Type B pancreatic cell (in vitro differentiated cells): ENCODE measurements around the gene ZFAND6. TPM values are rescaled to one million over a fixed set of nuclear protein-coding genes. Genes with fewer than 3 reads are reported as not detected.
A peak's percentile ranks its signal among the peaks of the same experiment; 100 is the strongest.

Source experiments
- DNase-seq: peaks from one replicate; pipeline ENCODE4 v3.0.0; 2021; ENCODE audit warnings: mixed read lengths; ENCODE audit not compliant: unreplicated experiment; ENCODE audit errors: extremely low spot score
- H3K27ac Mint-ChIP-seq: 2 replicates; pipeline ENCODE4 v1.8.0; 2021; ENCODE audit warnings: mild to moderate bottlenecking, mixed read lengths
- H3K27me3 Mint-ChIP-seq: 2 replicates; pipeline ENCODE4 v1.8.0; 2021; ENCODE audit warnings: mixed read lengths
- H3K36me3 Mint-ChIP-seq: 2 replicates; pipeline ENCODE4 v1.8.0; 2021; ENCODE audit warnings: mixed read lengths
- H3K4me1 Mint-ChIP-seq: one replicate; pipeline ENCODE4 v1.8.0; 2021; ENCODE audit warnings: mixed read lengths; ENCODE audit not compliant: unreplicated experiment
- H3K4me3 Mint-ChIP-seq: 2 replicates; pipeline ENCODE4 v1.8.0; 2021; ENCODE audit warnings: mild to moderate bottlenecking, mixed read lengths
- H3K9me3 Mint-ChIP-seq: 2 replicates; pipeline ENCODE4 v1.8.0; 2021; ENCODE audit warnings: mixed read lengths
- total RNA-seq: library from RNA; stranded (reverse); gene quantifications from 2 replicates; pipeline ENCODE4 v1.2.1, GENCODE V29; 2021; ENCODE audit warnings: low replicate concordance
- TF ChIP-seq, protein P1 (sequence below): fragments of 200-600 bp; sonication (generic); conservative IDR thresholded peaks from 2 replicates; pipeline ENCODE4 v1.5.0; 2021; ENCODE audit warnings: antibody characterized with exemption, mild to moderate bottlenecking

The ZFAND6 gene
- total RNA-seq, 1 donor from 2014 or later, result 59.6 TPM

DNA sequence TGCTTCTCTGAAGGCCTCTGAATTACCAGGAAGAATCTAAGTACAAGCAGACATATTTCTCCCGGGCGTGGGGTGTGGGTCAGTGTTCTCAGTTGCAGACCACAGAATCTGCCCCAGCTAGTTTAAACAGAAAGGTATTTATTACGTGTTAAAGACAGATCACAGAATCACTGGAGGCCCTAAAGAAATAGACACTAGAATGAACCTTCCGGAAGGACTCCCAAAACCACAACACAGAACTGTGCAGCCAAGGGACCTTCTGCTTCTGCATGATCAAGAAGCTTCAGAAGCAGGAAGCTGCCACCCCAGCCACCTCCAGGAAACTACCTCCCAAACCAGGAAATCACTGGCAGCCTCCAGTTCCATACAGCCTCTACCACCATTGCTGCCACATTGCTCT is 32.7 kb upstream of the ZFAND6 start:
- H3K36me3 Mint-ChIP-seq, result no peaks in the 10 kb centered on the region
- H3K9me3 Mint-ChIP-seq, result no peaks in the 10 kb centered on the region
- peaks cover 4% of the 10 kb centered on the region for H3K27me3 Mint-ChIP-seq
- H3K4me3 Mint-ChIP-seq, result peak overlapping the region; percentile 34
- H3K4me1 Mint-ChIP-seq, result no peaks in the 10 kb centered on the region
- TF ChIP-seq, protein P1, sequence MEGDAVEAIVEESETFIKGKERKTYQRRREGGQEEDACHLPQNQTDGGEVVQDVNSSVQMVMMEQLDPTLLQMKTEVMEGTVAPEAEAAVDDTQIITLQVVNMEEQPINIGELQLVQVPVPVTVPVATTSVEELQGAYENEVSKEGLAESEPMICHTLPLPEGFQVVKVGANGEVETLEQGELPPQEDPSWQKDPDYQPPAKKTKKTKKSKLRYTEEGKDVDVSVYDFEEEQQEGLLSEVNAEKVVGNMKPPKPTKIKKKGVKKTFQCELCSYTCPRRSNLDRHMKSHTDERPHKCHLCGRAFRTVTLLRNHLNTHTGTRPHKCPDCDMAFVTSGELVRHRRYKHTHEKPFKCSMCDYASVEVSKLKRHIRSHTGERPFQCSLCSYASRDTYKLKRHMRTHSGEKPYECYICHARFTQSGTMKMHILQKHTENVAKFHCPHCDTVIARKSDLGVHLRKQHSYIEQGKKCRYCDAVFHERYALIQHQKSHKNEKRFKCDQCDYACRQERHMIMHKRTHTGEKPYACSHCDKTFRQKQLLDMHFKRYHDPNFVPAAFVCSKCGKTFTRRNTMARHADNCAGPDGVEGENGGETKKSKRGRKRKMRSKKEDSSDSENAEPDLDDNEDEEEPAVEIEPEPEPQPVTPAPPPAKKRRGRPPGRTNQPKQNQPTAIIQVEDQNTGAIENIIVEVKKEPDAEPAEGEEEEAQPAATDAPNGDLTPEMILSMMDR, result no peak
- peak overlapping the region; percentile 91 for H3K27ac Mint-ChIP-seq
- DNase-seq, result no peak

DNA sequence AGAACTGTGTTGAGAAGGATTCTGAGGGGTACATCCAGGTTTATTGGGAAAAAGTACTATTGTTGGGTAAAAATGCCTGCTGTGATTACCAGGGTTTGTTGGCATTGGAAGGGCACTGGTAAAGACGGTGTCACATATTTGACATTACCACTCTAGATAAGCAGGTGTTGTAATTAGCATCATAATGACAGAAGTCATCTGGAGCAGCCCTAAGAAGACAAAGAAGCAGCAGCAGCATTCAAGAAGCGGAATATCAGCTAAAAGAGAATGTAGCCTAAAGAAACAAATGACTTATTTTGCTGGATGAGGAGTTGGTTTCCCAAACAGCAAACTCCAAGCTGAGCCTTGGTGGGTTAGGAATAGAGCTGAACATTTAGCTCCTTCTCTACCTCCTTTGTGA is 30.5 kb upstream of the ZFAND6 start:
- Mint-ChIP-seq H3K27ac (no peak overlapping the region), H3K27me3 (peaks cover 4% of the 10 kb centered on the region), H3K4me1 (peaks cover 12% of the 10 kb centered on the region), H3K36me3 (no peaks in the 10 kb centered on the region), H3K4me3 (no peak overlapping the region), H3K9me3 (no peaks in the 10 kb centered on the region)
- DNase-seq, result no peak
- TF ChIP-seq, protein P1, result no peak

DNA sequence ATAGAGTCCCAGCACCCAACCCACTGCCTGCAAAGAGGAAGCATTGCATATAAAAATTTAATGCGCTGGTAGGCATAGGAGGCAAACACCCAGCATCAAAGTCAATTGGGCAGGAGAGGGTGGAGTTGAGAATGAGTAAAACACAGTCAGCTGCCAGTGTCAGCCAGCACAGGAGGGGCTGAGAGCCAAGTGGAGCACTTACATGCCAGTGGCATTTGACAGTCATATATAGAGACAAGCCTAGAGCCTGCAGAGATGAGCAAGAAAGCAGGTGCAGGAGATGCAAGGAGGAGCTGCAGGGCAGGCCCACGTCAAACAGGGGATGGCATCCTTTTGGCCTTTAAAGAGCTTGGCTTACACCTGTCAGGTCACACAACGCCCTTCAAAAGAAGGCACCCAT is 27.6 kb upstream of the ZFAND6 start:
- TF ChIP-seq, protein P1, result no peak
- peaks cover 4% of the 10 kb centered on the region for H3K27me3 Mint-ChIP-seq
- H3K4me3 Mint-ChIP-seq, result no peak overlapping the region
- H3K9me3 Mint-ChIP-seq, result no peaks in the 10 kb centered on the region
- H3K27ac Mint-ChIP-seq, result no peak overlapping the region
- H3K4me1 Mint-ChIP-seq, result peaks cover 12% of the 10 kb centered on the region
- no peaks in the 10 kb centered on the region for H3K36me3 Mint-ChIP-seq
- no peak for DNase-seq

DNA sequence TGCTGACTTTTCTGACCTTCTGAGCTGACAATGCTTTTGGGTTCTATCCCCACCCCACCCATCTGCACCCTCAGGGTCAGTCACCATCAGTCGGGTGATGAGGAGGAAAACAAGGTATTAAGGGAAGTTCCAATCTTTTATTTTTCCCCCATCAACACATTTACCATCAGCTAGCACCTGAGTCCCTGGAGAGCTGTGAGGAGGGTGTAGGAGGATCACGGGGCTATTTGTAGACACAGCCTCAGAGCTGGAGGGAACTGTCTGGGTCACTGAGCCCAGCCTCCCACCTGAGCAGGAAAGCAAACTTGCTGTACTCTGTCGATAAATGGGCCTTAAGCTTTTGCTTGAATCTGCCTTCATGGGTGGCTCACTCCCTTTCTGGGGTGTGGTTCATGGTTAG is 24.8 kb upstream of the ZFAND6 start:
- H3K36me3 Mint-ChIP-seq, result no peaks in the 10 kb centered on the region
- TF ChIP-seq, protein P1, result no peak
- H3K27ac Mint-ChIP-seq, result no peak overlapping the region
- H3K27me3 Mint-ChIP-seq, result peaks cover 4% of the 10 kb centered on the region
- H3K4me3 Mint-ChIP-seq, result no peak overlapping the region
- DNase-seq, result no peak
- H3K9me3 Mint-ChIP-seq, result peaks cover 4% of the 10 kb centered on the region
- peaks cover 12% of the 10 kb centered on the region for H3K4me1 Mint-ChIP-seq

DNA sequence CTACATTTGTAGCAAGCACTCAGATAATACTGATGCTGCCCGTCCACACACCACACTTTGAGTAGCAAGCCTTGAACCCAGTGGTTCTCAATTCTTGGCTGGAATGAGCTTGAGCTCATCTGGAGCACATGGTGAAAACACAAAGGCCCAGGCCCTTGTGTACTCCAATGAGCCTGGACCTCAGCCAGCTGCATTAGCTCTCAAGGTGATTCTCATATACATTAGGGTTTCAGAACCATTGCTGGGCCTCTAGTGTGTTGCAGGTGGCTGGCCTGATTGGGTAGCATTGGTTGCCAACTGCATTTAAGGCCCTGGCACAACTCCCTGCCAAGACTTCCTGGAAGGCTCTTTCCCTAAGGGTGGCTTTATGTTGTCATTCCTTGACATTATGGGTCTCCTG is 23.4 kb upstream of the ZFAND6 start:
- H3K36me3 Mint-ChIP-seq, result no peaks in the 10 kb centered on the region
- TF ChIP-seq, protein P1, result no peak
- peaks cover 12% of the 10 kb centered on the region for H3K4me1 Mint-ChIP-seq
- H3K27me3 Mint-ChIP-seq, result no peaks in the 10 kb centered on the region
- H3K9me3 Mint-ChIP-seq, result peaks cover 4% of the 10 kb centered on the region
- H3K27ac Mint-ChIP-seq, result no peak overlapping the region
- H3K4me3 Mint-ChIP-seq, result no peak overlapping the region
- no peak for DNase-seq
